C4-2B (cell line): ENCODE measurements around the gene SPNS1.

Experiments used
- H3K27ac ChIP-seq: fragments of 450-650 bp; 2 replicates; pipeline ENCODE4 v1.5.1; 2017
- CTCF ChIP-seq: fragments of 450-650 bp; conservative IDR thresholded peaks from 2 replicates; pipeline ENCODE4 v1.5.1; 2017; ENCODE audit warnings: mild to moderate bottlenecking
- ZFX ChIP-seq: fragments of 450-650 bp; IDR thresholded peaks from 2 replicates; pipeline ENCODE4 v1.6.1; 2017

SPNS1 gene

GRCh38 chr16:28986046-28986445 is 11.5 kb downstream of the SPNS1 start:
- TF ChIP-seq ZFX (no peak), CTCF (no peak)
- H3K27ac ChIP-seq, result no peak overlapping the region

- H3K27ac ChIP-seq, result no peak overlapping the region
These were observed 11.9 kb downstream of the SPNS1 start for GRCh38 chr16:28986492-28986891.

GRCh38 chr16:28987170-28987853 is 12.7 kb downstream of the SPNS1 start:
- TF ChIP-seq CTCF (no peak), ZFX (no peak)
- no peak overlapping the region for H3K27ac ChIP-seq

More at GRCh38 chr16:28986492-28986891, 11.9 kb downstream of the SPNS1 start:
- TF ChIP-seq ZFX, result no peak
- no peak for TF ChIP-seq CTCF

- TF ChIP-seq CTCF (no peak), ZFX (no peak)
- no peak overlapping the region for H3K27ac ChIP-seq
These were observed 14.8 kb downstream of the SPNS1 start for GRCh38 chr16:28989363-28989762.

- H3K27ac ChIP-seq, result no peak overlapping the region
- TF ChIP-seq ZFX (no peak), CTCF (no peak)
These were observed 15.9 kb downstream of the SPNS1 start for GRCh38 chr16:28990375-28991040.

- H3K27ac ChIP-seq, result no peak overlapping the region
- TF ChIP-seq CTCF (no peak), ZFX (no peak)
These were observed 17.1 kb downstream of the SPNS1 start for GRCh38 chr16:28991687-28992086.

GRCh38 chr16:28992496-28992895 is 17.9 kb downstream of the SPNS1 start:
- TF ChIP-seq ZFX (no peak), CTCF (no peak)

More at GRCh38 chr16:28992496-28992895, 17.9 kb downstream of the SPNS1 start:
- no peak overlapping the region for H3K27ac ChIP-seq
